ENCODE measurements around the gene P2RY12. TPM values are rescaled to one million over a fixed set of nuclear protein-coding genes. Genes with fewer than 3 reads are reported as not detected.

P2RY12 gene
- total and polyA plus RNA-seq, 2 donors (not counting 3 experiments of a cell fraction or from before 2014, with no cell fraction given): not detected

- H4K20me1 ChIP-seq (replicated peaks; ENCODE audit: control insufficient read depth, extremely low read depth, insufficient read depth, low read length): no peaks in the 10 kb centered on the region
- no peaks in the 10 kb centered on the region for H3K4me1 ChIP-seq (ENCODE audit: control insufficient read depth, extremely low read depth, insufficient read depth, low read length)
- no peaks in the 10 kb centered on the region for H3K79me2 ChIP-seq (ENCODE audit: control insufficient read depth, insufficient read depth, low read length)
- H3K9me3 ChIP-seq (replicated peaks; ENCODE audit: control insufficient read depth, insufficient read depth, low read length): no peaks in the 10 kb centered on the region
- TF ChIP-seq EZH2 (IDR thresholded peaks at IDR 0.05; ENCODE audit: borderline replicate concordance, low read depth, low read length, severe bottlenecking) (no peak), MAX (IDR thresholded peaks at IDR 0.05; ENCODE audit: insufficient read depth, insufficient read length) (no peak), GATA2 (IDR thresholded peaks at IDR 0.05; ENCODE audit: insufficient read depth, insufficient read length, low read depth, low read length) (no peak), JUN (IDR thresholded peaks at IDR 0.05; ENCODE audit: borderline replicate concordance, insufficient read depth, insufficient read length, low read depth) (no peak), POLR2A (IDR thresholded peaks at IDR 0.05; ENCODE audit: low read depth, low read length) (no peak), POLR2AphosphoS5 (IDR thresholded peaks at IDR 0.05; ENCODE audit: insufficient read depth, low read depth, low read length) (no peak), FOS (IDR thresholded peaks at IDR 0.05; ENCODE audit: borderline replicate concordance, insufficient read depth, low read length) (no peak), MYC (IDR thresholded peaks at IDR 0.05; ENCODE audit: low read depth, low read length) (no peak)
- TF ChIP-seq, protein P1, sequence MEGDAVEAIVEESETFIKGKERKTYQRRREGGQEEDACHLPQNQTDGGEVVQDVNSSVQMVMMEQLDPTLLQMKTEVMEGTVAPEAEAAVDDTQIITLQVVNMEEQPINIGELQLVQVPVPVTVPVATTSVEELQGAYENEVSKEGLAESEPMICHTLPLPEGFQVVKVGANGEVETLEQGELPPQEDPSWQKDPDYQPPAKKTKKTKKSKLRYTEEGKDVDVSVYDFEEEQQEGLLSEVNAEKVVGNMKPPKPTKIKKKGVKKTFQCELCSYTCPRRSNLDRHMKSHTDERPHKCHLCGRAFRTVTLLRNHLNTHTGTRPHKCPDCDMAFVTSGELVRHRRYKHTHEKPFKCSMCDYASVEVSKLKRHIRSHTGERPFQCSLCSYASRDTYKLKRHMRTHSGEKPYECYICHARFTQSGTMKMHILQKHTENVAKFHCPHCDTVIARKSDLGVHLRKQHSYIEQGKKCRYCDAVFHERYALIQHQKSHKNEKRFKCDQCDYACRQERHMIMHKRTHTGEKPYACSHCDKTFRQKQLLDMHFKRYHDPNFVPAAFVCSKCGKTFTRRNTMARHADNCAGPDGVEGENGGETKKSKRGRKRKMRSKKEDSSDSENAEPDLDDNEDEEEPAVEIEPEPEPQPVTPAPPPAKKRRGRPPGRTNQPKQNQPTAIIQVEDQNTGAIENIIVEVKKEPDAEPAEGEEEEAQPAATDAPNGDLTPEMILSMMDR (IDR thresholded peaks at IDR 0.05; ENCODE audit: extremely low read depth in 1 of 2, insufficient read depth in 1 of 2, low read depth in 1 of 2, low read length in 2 of 2): no peak
- CTCF ChIA-PET: interaction anchor here (1.1 to 2.1 kb wide), 4 partner anchors 11 to 625 kb away, joined by 3 to 5 read pairs (median 4); no protein-coding TSS in a partner anchor
- H3K9ac ChIP-seq (replicated peaks; ENCODE audit: extremely low read depth, insufficient read depth, low read length): no peak overlapping the region
- no peak for FAIRE-seq
- intact Hi-C loops (cut with micrococcal nuclease) (no loop called here), dilution Hi-C loops (cut with MboI; ENCODE audit: extremely low pct_ligation_motif_present, low sequenced_read_pairs) (no loop called here)
- no peak overlapping the region for H3K4me3 ChIP-seq (replicated peaks in 1 of 3; ENCODE audit: insufficient read depth in 1 of 3, low read depth in 1 of 3, low read length in 3 of 3)
- no peaks in the 10 kb centered on the region for H3K36me3 ChIP-seq (ENCODE audit: control insufficient read depth in 2 of 2, extremely low read depth in 1 of 2, insufficient read depth in 2 of 2, low read length in 2 of 2)
- no TSS peak for BruUV-seq (replicated peaks)
- no peaks in the 10 kb centered on the region for H3K9me1 ChIP-seq (replicated peaks; ENCODE audit: control insufficient read depth, extremely low read depth, insufficient read depth, low read length)
- POLR2A ChIA-PET: no interaction called here
- DNase-seq (ENCODE audit: low read depth, low spot score): no peak
- H3K4me2 ChIP-seq (ENCODE audit: insufficient read depth, low read length): no peak overlapping the region
- no peak overlapping the region for H2AFZ ChIP-seq (ENCODE audit: low read depth, low read length)
- peaks cover 3 to 19% of the 10 kb centered on the region in 2 experiments for H3K27me3 ChIP-seq (ENCODE audit: control insufficient read depth in 2 of 2, insufficient read depth in 2 of 2, low read length in 2 of 2)
- no peak overlapping the region for H3K27ac ChIP-seq (ENCODE audit: insufficient read depth, low read depth, low read length)
Observed at GRCh38 chr3:151293127-151293526, 91.4 kb downstream of the P2RY12 start.
